Measurements from ENCODE around the gene LIPI.
A peak's percentile ranks its signal among the peaks of the same experiment; 100 is the strongest.

The LIPI gene

DNA sequence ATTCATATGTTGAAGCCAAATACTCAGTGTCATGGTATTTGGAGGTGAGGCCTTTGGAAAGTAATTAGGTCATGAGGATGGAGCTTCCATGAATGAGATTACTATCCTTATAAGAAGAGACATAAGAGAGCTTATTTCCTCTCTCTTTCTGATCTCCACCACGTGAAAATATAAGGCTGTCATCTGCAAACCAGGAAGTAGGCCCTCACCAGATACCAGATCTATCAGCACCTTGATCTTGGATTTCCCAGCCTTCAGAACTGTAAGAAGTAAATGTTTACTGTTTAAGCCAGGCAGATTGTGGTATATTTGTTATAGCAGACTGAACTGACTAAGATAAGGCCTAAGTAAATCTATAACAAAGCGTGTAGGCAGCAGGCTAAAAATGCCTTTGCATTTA is 30.5 kb upstream of the LIPI start:
- no peak overlapping the region for H3K27ac ChIP-seq
- no peak for TF ChIP-seq ZFX (IDR thresholded peaks at IDR 0.05; ENCODE audit: borderline replicate concordance)
- TF ChIP-seq, protein P1, sequence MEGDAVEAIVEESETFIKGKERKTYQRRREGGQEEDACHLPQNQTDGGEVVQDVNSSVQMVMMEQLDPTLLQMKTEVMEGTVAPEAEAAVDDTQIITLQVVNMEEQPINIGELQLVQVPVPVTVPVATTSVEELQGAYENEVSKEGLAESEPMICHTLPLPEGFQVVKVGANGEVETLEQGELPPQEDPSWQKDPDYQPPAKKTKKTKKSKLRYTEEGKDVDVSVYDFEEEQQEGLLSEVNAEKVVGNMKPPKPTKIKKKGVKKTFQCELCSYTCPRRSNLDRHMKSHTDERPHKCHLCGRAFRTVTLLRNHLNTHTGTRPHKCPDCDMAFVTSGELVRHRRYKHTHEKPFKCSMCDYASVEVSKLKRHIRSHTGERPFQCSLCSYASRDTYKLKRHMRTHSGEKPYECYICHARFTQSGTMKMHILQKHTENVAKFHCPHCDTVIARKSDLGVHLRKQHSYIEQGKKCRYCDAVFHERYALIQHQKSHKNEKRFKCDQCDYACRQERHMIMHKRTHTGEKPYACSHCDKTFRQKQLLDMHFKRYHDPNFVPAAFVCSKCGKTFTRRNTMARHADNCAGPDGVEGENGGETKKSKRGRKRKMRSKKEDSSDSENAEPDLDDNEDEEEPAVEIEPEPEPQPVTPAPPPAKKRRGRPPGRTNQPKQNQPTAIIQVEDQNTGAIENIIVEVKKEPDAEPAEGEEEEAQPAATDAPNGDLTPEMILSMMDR (IDR thresholded peaks at IDR 0.05) = no peak

- no peak for TF ChIP-seq ZFX (IDR thresholded peaks at IDR 0.05; ENCODE audit: borderline replicate concordance)
- TF ChIP-seq, protein P1 (IDR thresholded peaks at IDR 0.05) = no peak
- H3K27ac ChIP-seq = no peak overlapping the region
Measured at GRCh38 chr21:14239281-14239680, 28.5 kb upstream of the LIPI start.

DNA sequence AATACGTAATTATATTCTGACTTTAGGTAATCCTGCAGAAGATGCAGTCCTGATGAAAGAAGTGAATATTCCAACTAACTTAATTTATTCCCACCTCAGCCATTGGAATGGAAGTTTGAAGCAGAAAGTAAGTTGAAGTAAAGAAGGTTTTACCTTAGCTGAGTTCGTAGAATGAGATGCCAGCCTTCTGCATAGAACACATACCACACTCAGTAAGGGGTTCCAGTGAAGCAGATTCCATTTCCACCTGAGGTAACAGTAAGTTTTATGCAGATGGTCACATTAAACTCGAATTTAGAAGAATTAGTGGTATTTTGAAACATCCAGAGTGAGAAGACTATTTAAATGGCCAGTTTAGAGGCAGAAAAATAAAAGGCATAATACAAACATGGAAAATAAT is 25.4 kb upstream of the LIPI start:
- no peak for TF ChIP-seq ZFX (IDR thresholded peaks at IDR 0.05; ENCODE audit: borderline replicate concordance)
- TF ChIP-seq, protein P1 (IDR thresholded peaks at IDR 0.05) = no peak
- H3K27ac ChIP-seq = no peak overlapping the region

GRCh38 chr21:14235101-14235500 is 24.3 kb upstream of the LIPI start:
- H3K27ac ChIP-seq = no peak overlapping the region
- TF ChIP-seq, protein P1 (IDR thresholded peaks at IDR 0.05) = no peak
- TF ChIP-seq ZFX (IDR thresholded peaks at IDR 0.05; ENCODE audit: borderline replicate concordance) = no peak

DNA sequence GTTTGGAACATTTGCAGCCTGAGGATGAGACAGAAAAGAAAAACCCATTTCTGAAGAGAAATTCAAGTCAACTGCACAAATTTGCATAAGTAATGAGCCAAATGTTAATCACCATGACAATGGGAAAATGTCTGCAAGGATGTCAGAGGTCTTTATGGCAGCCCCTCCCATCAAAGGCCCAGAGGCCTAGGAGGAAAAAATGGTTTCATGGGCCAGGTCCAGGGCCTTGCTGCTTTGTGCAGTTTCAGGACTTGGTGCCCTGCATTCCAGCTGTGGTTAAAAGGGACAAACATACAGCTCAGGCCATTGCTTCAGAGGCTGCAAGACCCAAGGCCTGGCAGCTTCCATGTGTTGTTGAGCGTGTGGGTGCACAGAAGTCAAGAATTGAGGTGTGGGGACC is 18.6 kb upstream of the LIPI start:
- no peak overlapping the region for H3K27ac ChIP-seq

GRCh38 chr21:14223365-14223764 is 12.6 kb upstream of the LIPI start:
- TF ChIP-seq, protein P1 (IDR thresholded peaks at IDR 0.05) = no peak
- TF ChIP-seq ZFX (IDR thresholded peaks at IDR 0.05; ENCODE audit: borderline replicate concordance) = no peak
- H3K27ac ChIP-seq = no peak overlapping the region

More for the DNA sequence above, 18.6 kb upstream of the LIPI start:
- TF ChIP-seq, protein P1 (IDR thresholded peaks at IDR 0.05) = no peak
- TF ChIP-seq ZFX (IDR thresholded peaks at IDR 0.05; ENCODE audit: borderline replicate concordance) = no peak

GRCh38 chr21:14215971-14216641 is 5.4 kb upstream of the LIPI start, which contains the start of gene RBM11:
Gene RBM11, plus strand, starts transcription at chr21:14216157. Its CDS starts 30 bp downstream, at chr21:14216187.
- no peak for TF ChIP-seq ZFX (IDR thresholded peaks at IDR 0.05; ENCODE audit: borderline replicate concordance)
- TF ChIP-seq, protein P1 (IDR thresholded peaks at IDR 0.05) = no peak
- peak within 1 kb of the TSS; percentile 65 for H3K27ac ChIP-seq
